Kasumi-1 (cell line): ENCODE measurements around the gene SRP68.

ENCODE experiments used
- DNase-seq, 2 experiments: peaks; one replicate each; lab custom pipeline; 2025; lab: John Stamatoyannopoulos, UW

The SRP68 gene

GRCh38 chr17:75998327-75998795, 74.0 kb downstream of the SRP68 start:
- DNase-seq = no peak

- peak; percentile 98 to 99 for DNase-seq
Measured at GRCh38 chr17:75996665-75997590, 75.4 kb downstream of the SRP68 start.

- DNase-seq = no peak
Measured at GRCh38 chr17:75995385-75995925, 76.9 kb downstream of the SRP68 start.

GRCh38 chr17:75994802-75995370, 77.4 kb downstream of the SRP68 start:
- no peak for DNase-seq

- no peak for DNase-seq
Measured at GRCh38 chr17:75991396-75991795, 80.9 kb downstream of the SRP68 start.
